ENCODE results near the gene RTP4. TPM values are rescaled to one million over a fixed set of nuclear protein-coding genes. Genes with fewer than 3 reads are reported as not detected.
"Not testable (repeated sequence)": the region's sequence is repeated elsewhere in the genome, so short reads cannot be mapped to it uniquely, and the experiment has no call there.

The RTP4 gene
- total and polyA plus RNA-seq, 7 experiments from 2014 or later, result 1.6 to 23.1 (median 6.0) TPM

DNA sequence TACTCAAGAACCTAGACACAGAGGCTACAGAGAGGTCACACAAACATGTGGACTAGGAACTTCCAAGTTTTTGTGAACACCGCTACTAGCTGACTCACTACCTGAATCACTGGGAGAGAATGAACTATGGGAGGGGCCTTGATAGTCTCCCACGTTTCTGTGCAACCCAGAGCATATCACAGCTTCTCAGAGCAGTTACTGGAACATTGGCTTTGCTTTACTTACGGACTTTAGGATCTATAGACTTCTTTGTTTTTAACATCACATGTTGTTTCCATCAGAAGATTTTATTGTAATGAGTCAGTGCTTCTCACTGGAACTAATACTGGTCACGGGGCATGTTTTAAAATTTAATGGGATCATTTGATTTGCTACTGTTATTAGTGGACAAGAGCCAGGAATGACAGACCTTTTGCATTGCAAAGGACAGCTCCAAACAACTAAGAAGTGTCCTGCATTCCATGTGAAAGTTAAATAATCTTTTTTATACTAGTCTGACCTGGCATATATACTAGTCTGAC is 35.6 kb downstream of the RTP4 start:
- Histone ChIP-seq H3K27me3 (ENCODE audit: control insufficient read depth in 2 of 2, insufficient read depth in 2 of 2, low read length in 2 of 2) (peaks cover 1 to 5% of the 10 kb centered on the region in 2 donors), H3K27ac (ENCODE audit: low read depth, low read length) (no peak overlapping the region), H3K4me1 (ENCODE audit: control insufficient read depth in 2 of 2, insufficient read depth in 2 of 2, low read length in 2 of 2) (no peaks in the 10 kb centered on the region), H3K4me3 (ENCODE audit: low read length) (no peak overlapping the region), H3K36me3 (ENCODE audit: control insufficient read depth in 2 of 3, insufficient read depth in 3 of 3, low read length in 3 of 3) (no peaks in the 10 kb centered on the region), H3K9me3 (ENCODE audit: control insufficient read depth in 2 of 3, low read length in 3 of 3) (no peaks in the 10 kb centered on the region)
- no peak for ATAC-seq
- H3K27ac Mint-ChIP-seq, result no peak overlapping the region
- intact Hi-C loops (cut with micrococcal nuclease), result no loop called here
- no peak for DNase-seq
- ChIA-PET POLR2A (no interaction called here), CTCF (no interaction called here)
- H3K4me1 Mint-ChIP-seq, result no peaks in the 10 kb centered on the region
- H3K4me3 Mint-ChIP-seq, result no peak overlapping the region
- H3K36me3 Mint-ChIP-seq, result no peaks in the 10 kb centered on the region
- H3K27me3 Mint-ChIP-seq, result peaks cover 30 to 44% (median 41%) of the 10 kb centered on the region in 5 donors
- peaks cover 0 to 2% (median 0%) of the 10 kb centered on the region in 11 donors for H3K9me3 Mint-ChIP-seq

DNA sequence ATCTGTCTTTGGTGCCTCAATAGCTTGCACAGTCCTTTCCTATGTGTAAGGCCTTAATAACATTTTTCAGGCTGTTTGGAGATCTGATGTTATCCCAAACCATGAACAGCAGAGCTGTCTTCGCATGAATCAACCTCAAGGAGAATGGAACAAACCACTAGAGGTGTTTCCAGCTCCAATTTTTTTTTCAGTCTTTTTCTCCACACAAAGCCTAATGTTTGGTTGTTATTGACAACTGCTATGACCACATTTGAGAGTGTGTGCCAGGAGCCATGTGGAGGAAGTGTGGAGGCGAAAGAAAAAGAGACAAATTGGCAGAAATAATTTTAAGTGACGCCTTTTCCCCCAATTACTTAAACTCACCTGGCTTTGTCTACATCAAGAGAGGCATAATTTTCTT is 38.7 kb downstream of the RTP4 start:
- no peaks in the 10 kb centered on the region for H3K36me3 ChIP-seq (ENCODE audit: control insufficient read depth in 2 of 3, insufficient read depth in 3 of 3, low read length in 3 of 3)
- ChIA-PET CTCF (no interaction called here), POLR2A (no interaction called here)
- H3K4me3 Mint-ChIP-seq, result no peak overlapping the region
- H3K27ac ChIP-seq (ENCODE audit: low read depth, low read length), result no peak overlapping the region
- no peak overlapping the region for H3K27ac Mint-ChIP-seq
- no peak for DNase-seq
- H3K4me1 ChIP-seq (ENCODE audit: control insufficient read depth in 2 of 2, insufficient read depth in 2 of 2, low read length in 2 of 2), result no peaks in the 10 kb centered on the region
- no peaks in the 10 kb centered on the region for H3K36me3 Mint-ChIP-seq
- H3K4me1 Mint-ChIP-seq, result no peaks in the 10 kb centered on the region
- peaks cover 0 to 4% of the 10 kb centered on the region in 2 donors for H3K27me3 ChIP-seq (ENCODE audit: control insufficient read depth in 2 of 2, insufficient read depth in 2 of 2, low read length in 2 of 2)
- no peak overlapping the region for H3K4me3 ChIP-seq (ENCODE audit: low read length)
- intact Hi-C loops (cut with micrococcal nuclease), result no loop called here
- H3K27me3 Mint-ChIP-seq, result peaks cover 37 to 51% (median 44%) of the 10 kb centered on the region in 5 donors
- peaks cover 0 to 3% (median under 1%) of the 10 kb centered on the region in 11 donors for H3K9me3 Mint-ChIP-seq
- H3K9me3 ChIP-seq (ENCODE audit: control insufficient read depth in 2 of 3, low read length in 3 of 3), result no peaks in the 10 kb centered on the region
- ATAC-seq, result no peak

DNA sequence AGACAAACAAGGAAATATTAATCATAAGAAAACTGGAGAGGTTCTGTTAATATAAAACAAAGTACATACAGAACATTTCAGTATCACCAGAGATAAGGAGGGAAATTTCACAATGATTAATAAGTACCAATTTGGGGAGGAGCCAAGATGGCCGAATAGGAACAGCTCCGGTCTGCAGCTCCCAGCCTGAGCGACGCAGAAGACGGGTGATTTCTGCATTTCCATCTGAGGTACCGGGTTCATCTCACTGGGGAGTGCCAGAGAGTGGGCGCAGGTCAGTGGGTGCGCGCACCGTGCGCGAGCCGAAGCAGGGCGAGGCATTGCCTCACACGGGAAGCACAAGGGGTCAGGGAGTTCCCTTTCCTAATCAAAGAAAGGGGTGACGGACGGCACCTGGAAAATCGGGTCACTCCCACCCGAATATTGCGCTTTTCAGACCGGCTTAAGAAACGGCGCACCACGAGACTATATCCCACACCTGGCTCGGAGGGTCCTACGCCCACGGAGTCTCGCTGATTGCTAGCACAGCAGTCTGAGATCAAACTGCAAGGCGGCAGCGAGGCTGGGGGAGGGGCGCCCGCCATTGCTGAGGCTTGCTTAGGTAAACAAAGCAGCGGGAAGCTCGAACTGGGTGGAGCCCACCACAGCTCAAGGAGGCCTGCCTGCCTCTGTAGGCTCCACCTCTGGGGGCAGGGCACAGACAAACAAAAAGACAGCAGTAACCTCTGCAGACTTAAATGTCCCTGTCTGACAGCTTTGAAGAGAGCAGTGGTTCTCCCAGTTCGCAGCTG is 44.0 kb downstream of the RTP4 start:
- H3K4me1 ChIP-seq (ENCODE audit: control insufficient read depth in 2 of 2, insufficient read depth in 2 of 2, low read length in 2 of 2); intact Hi-C loops (cut with micrococcal nuclease); H3K36me3 Mint-ChIP-seq; H3K27me3 ChIP-seq (ENCODE audit: control insufficient read depth in 2 of 2, insufficient read depth in 2 of 2, low read length in 2 of 2); H3K27ac ChIP-seq (ENCODE audit: low read depth, low read length); POLR2A ChIA-PET; H3K4me1 Mint-ChIP-seq; H3K4me3 ChIP-seq (ENCODE audit: low read length); H3K36me3 ChIP-seq (ENCODE audit: control insufficient read depth in 2 of 3, insufficient read depth in 3 of 3, low read length in 3 of 3); DNase-seq; ATAC-seq; CTCF ChIA-PET; H3K9me3 ChIP-seq (ENCODE audit: control insufficient read depth in 2 of 3, low read length in 3 of 3); H3K9me3 Mint-ChIP-seq; H3K27ac Mint-ChIP-seq: not testable (repeated sequence)
- Mint-ChIP-seq H3K4me3 (peak overlapping the region in 1 of 10 donors; percentile 14), H3K27me3 (peaks cover 24 to 35% (median 32%) of the 10 kb centered on the region in 5 donors)

Other genes starting within 250 kb of the RTP4 start
- 10 to 100 TPM in 1 of 5 experiments, 1 to 10 TPM in 2, under 1 TPM in 1, not detected in 1; 0.81 to 14.0 (median 2.8) TPM for gene RPL39L, start 228.9 kb upstream of the RTP4 start, total RNA-seq
- 1 to 10 TPM; 3.0 to 4.0 TPM for gene RPL39L, start 228.9 kb upstream of the RTP4 start, polyA plus RNA-seq
- gene RTP1, start 170.9 kb upstream of the RTP4 start, total RNA-seq, result not detected
- gene RTP1, start 170.9 kb upstream of the RTP4 start, polyA plus RNA-seq, result not detected
- not detected for gene MASP1, start 76.6 kb upstream of the RTP4 start, total RNA-seq
- not detected for gene MASP1, start 76.6 kb upstream of the RTP4 start, polyA plus RNA-seq

Measured in naive thymus-derived CD4-positive, alpha-beta T cell (primary cell).